HCT116 (cell line): ENCODE measurements around the gene ICOS. TPM values are rescaled to one million over a fixed set of nuclear protein-coding genes. Genes with fewer than 3 reads are reported as not detected.

ENCODE experiments used
- ATAC-seq: fragments of 200-7000 bp; cut with Tn5 transposase; 2 replicates; pipeline ENCODE4 v1.9.1; 2020; ENCODE audit warnings: mild to moderate bottlenecking, moderate library complexity
- BruUV-seq: library from RNA; stranded (reverse); fragments of 400-500 nt; replicated peaks from 2 replicates; lab custom pipeline; 2021; lab: Mats Ljungman, UMichigan
- CTCF ChIA-PET: fragments of 300-600 bp; sonication (Branson Sonifier 250); formaldehyde crosslinking; loops from one replicate; lab custom pipeline; 2021; ENCODE audit warnings: antibody characterized with exemption; lab: Charles Lee
- POLR2A ChIA-PET: fragments of 300-600, 350-600 bp; sonication (Branson Sonifier 250); formaldehyde crosslinking; loops from one replicate; lab custom pipeline; 2021; ENCODE audit warnings: antibody characterized with exemption; lab: Charles Lee
- RAD21 ChIA-PET, 2 experiments: fragments of 300-600 bp; sonication (Branson Sonifier 250); formaldehyde crosslinking; loops; one replicate each; lab custom pipeline; 2023; ENCODE audit warnings: low total read pairs in 2 of 2; ENCODE audit not compliant: uncharacterized antibody in 2 of 2, unreplicated experiment in 2 of 2, low non-redundant PET in 1 of 2; lab: Charles Lee
- DNase-seq: peaks from one replicate; pipeline ENCODE4 v3.0.0-alpha.2; 2010; ENCODE audit warnings: low read depth, low spot score
- H2AFZ ChIP-seq: fragments of 200-600 bp; shearing (Covaris generic), sonication (generic); 2 replicates; pipeline ENCODE4 v1.6.1; 2017; ENCODE audit warnings: low read depth, mixed run types, mixed read lengths, antibody characterized with exemption, low read length; ENCODE audit not compliant: poor library complexity, severe bottlenecking
- H3K27ac ChIP-seq: 2 replicates; pipeline ENCODE4 v1.5.1; 2012; ENCODE audit warnings: low read depth, low read length
- H3K27me3 ChIP-seq: fragments of 200-600 bp; sonication (generic); 2 replicates; pipeline ENCODE4 v1.6.1; 2016; ENCODE audit warnings: mixed run types, low read length, mixed read lengths; ENCODE audit not compliant: insufficient read depth
- H3K36me3 ChIP-seq, 2 experiments: fragments of 200-500 bp in 1 of 2; fragments of 200-600 bp in 1 of 2; sonication (Bioruptor generic) in 1 of 2; sonication (generic) in 1 of 2; 2 replicates each; pipeline versions ENCODE4 v1.5.1 to v1.6.1; 2014 to 2016; ENCODE audit warnings: low read length in 2 of 2, inconsistent platforms in 1 of 2, mixed read lengths in 1 of 2, mixed run types in 1 of 2; ENCODE audit not compliant: insufficient read depth in 2 of 2, control insufficient read depth in 1 of 2
- H3K4me1 ChIP-seq, 2 experiments: fragments of 200-600 bp in 1 of 2; sonication (generic) in 1 of 2; 2 replicates each; pipeline versions ENCODE4 v1.5.1 to v1.6.1; 2012 to 2017; ENCODE audit warnings: low read length in 2 of 2, inconsistent platforms in 1 of 2, mild to moderate bottlenecking in 1 of 2, mixed read lengths in 1 of 2, mixed run types in 1 of 2, moderate library complexity in 1 of 2; ENCODE audit not compliant: insufficient read depth in 2 of 2, control insufficient read depth in 1 of 2
- H3K4me2 ChIP-seq: fragments of 200-600 bp; sonication (generic); 2 replicates; pipeline ENCODE4 v1.6.1; 2017; ENCODE audit warnings: mixed run types, low read length, mixed read lengths
- H3K4me3 ChIP-seq, 2 experiments: fragments of 200-600 bp in 1 of 2; sonication (generic) in 1 of 2; replicated peaks in 1 of 2; 2 replicates each; pipeline ENCODE4 v1.5.1; 2011 to 2016; ENCODE audit warnings: low read length in 2 of 2, control low read depth in 1 of 2, low read depth in 1 of 2, mild to moderate bottlenecking in 1 of 2, mixed read lengths in 1 of 2, mixed run types in 1 of 2
- H3K79me2 ChIP-seq: fragments of 200-600 bp; sonication (generic); 2 replicates; pipeline ENCODE4 v1.6.1; 2017; ENCODE audit warnings: mild to moderate bottlenecking, mixed run types, low read length, moderate library complexity, mixed read lengths; ENCODE audit not compliant: insufficient read depth
- H3K9ac ChIP-seq: fragments of 200-600 bp; sonication (generic); 2 replicates; pipeline ENCODE4 v1.6.1; 2016; ENCODE audit warnings: low read length, mixed read lengths
- H3K9me2 ChIP-seq: fragments of 200-600 bp; sonication (generic), shearing (Covaris generic); 2 replicates; pipeline ENCODE4 v1.6.1; 2017; ENCODE audit warnings: mixed run types, mild to moderate bottlenecking, moderate library complexity; ENCODE audit not compliant: insufficient read depth
- H3K9me3 ChIP-seq, 2 experiments: fragments of 200-500 bp in 1 of 2; fragments of 200-600 bp in 1 of 2; sonication (Bioruptor generic) in 1 of 2; sonication (generic) in 1 of 2; 2 replicates each; pipeline ENCODE4 v1.6.1; 2014 to 2017; ENCODE audit warnings: low read length in 2 of 2, mixed read lengths in 2 of 2, inconsistent platforms in 1 of 2, low read depth in 1 of 2, mild to moderate bottlenecking in 1 of 2, mixed run types in 1 of 2, moderate library complexity in 1 of 2; ENCODE audit not compliant: control insufficient read depth in 1 of 2, insufficient read depth in 1 of 2
- H4K20me1 ChIP-seq: fragments of 200-600 bp; sonication (generic), shearing (Covaris generic); 2 replicates; pipeline ENCODE4 v1.6.1; 2017; ENCODE audit warnings: mixed run types, mild to moderate bottlenecking, moderate library complexity; ENCODE audit not compliant: insufficient read depth
- ATF3 ChIP-seq: IDR thresholded peaks from 2 replicates; pipeline ENCODE4 v1.6.1; 2012
- CBX3 ChIP-seq: IDR thresholded peaks from 2 replicates; pipeline ENCODE4 v1.6.1; 2012; ENCODE audit warnings: low read depth
- EGR1 ChIP-seq: IDR thresholded peaks from 2 replicates; pipeline ENCODE4 v1.6.1; 2012; ENCODE audit warnings: low read depth
- ELF1 ChIP-seq: IDR thresholded peaks from 2 replicates; pipeline ENCODE4 v1.6.1; 2012; ENCODE audit warnings: low read depth, borderline replicate concordance
- EZH2phosphoT487 ChIP-seq: fragments of 200-600 bp; IDR thresholded peaks from 2 replicates; pipeline ENCODE4 v1.6.1; 2018; ENCODE audit warnings: antibody characterized with exemption, borderline replicate concordance
- FOSL1 ChIP-seq: IDR thresholded peaks from 2 replicates; pipeline ENCODE4 v1.6.1; 2012; ENCODE audit warnings: low read depth
- JUND ChIP-seq: IDR thresholded peaks from 2 replicates; pipeline ENCODE4 v1.6.1; 2012
- MAX ChIP-seq: IDR thresholded peaks from 2 replicates; pipeline ENCODE4 v1.6.1; 2012
- POLR2A ChIP-seq: IDR thresholded peaks from 2 replicates; pipeline ENCODE4 v1.7.0; 2011; ENCODE audit warnings: borderline replicate concordance; ENCODE audit not compliant: insufficient read depth, insufficient read length; ENCODE audit errors: extremely low read depth
- POLR2AphosphoS5 ChIP-seq: IDR thresholded peaks from 2 replicates; pipeline ENCODE4 v1.6.1; 2011; ENCODE audit warnings: mild to moderate bottlenecking, low read depth, low read length, moderate library complexity
- REST ChIP-seq: IDR thresholded peaks from 2 replicates; pipeline ENCODE4 v1.6.1; 2012; ENCODE audit warnings: low read depth
- SIN3A ChIP-seq: IDR thresholded peaks from 2 replicates; pipeline ENCODE4 v1.6.1; 2012; ENCODE audit warnings: low read depth
- SRF ChIP-seq: IDR thresholded peaks from 2 replicates; pipeline ENCODE4 v1.6.1; 2012; ENCODE audit warnings: low read depth
- TCF7L2 ChIP-seq: IDR thresholded peaks from 2 replicates; pipeline ENCODE4 v1.7.0; 2011; ENCODE audit warnings: borderline replicate concordance, inconsistent platforms; ENCODE audit not compliant: insufficient read depth, insufficient read length; ENCODE audit errors: extremely low read depth
- ZBTB33 ChIP-seq: IDR thresholded peaks from 2 replicates; pipeline ENCODE4 v1.6.1; 2011; ENCODE audit warnings: mild to moderate bottlenecking, low read length, moderate library complexity; ENCODE audit not compliant: insufficient replicate concordance; ENCODE audit errors: extremely low read depth
- ZFX ChIP-seq: fragments of 450-650 bp; IDR thresholded peaks from 2 replicates; pipeline ENCODE4 v1.6.1; 2017
- intact Hi-C: fragments of 100-400 bp; cut with micrococcal nuclease; formaldehyde crosslinking; loops from 2 replicates; pipeline ENCODE4 v1.10.0; 2022
- total RNA-seq: library from RNA; stranded (reverse); gene quantifications from one replicate; pipeline ENCODE4 v1.2.1, GENCODE V29; 2021; ENCODE audit not compliant: unreplicated experiment

The ICOS gene
- total RNA-seq, 1 experiment from 2014 or later, result not detected

GRCh38 chr2:203994735-203995134 is 58.2 kb downstream of the ICOS start:
- no peak for ATAC-seq
- H3K9ac ChIP-seq, result no peak overlapping the region
- H3K9me2 ChIP-seq, result no peaks in the 10 kb centered on the region
- no peak for DNase-seq
- H3K9me3 ChIP-seq, result no peaks in the 10 kb centered on the region
- H3K4me2 ChIP-seq, result no peak overlapping the region
- no peak overlapping the region for H3K4me3 ChIP-seq
- no peaks in the 10 kb centered on the region for H4K20me1 ChIP-seq
- H3K27ac ChIP-seq, result no peak overlapping the region
- intact Hi-C loops, result no loop called here
- RAD21 ChIA-PET, result no interaction called here
- CTCF ChIA-PET, result no interaction called here
- no peaks in the 10 kb centered on the region for H3K79me2 ChIP-seq
- POLR2A ChIA-PET, result no interaction called here
- TF ChIP-seq JUND (no peak), MAX (no peak), POLR2AphosphoS5 (no peak), EZH2phosphoT487 (no peak), POLR2A (no peak), CBX3 (no peak)
- no peaks in the 10 kb centered on the region for H3K36me3 ChIP-seq
- peaks cover 17% of the 10 kb centered on the region for H3K27me3 ChIP-seq
- no peak overlapping the region for H2AFZ ChIP-seq
- no peaks in the 10 kb centered on the region for H3K4me1 ChIP-seq
- no TSS peak for BruUV-seq

- Histone ChIP-seq H3K79me2 (no peaks in the 10 kb centered on the region), H3K9me3 (no peaks in the 10 kb centered on the region), H3K4me2 (no peak overlapping the region), H3K9ac (no peak overlapping the region), H3K27ac (no peak overlapping the region), H3K4me3 (no peak overlapping the region), H3K36me3 (no peaks in the 10 kb centered on the region), H3K27me3 (peaks cover 18% of the 10 kb centered on the region), H3K9me2 (no peaks in the 10 kb centered on the region), H4K20me1 (no peaks in the 10 kb centered on the region), H2AFZ (no peak overlapping the region), H3K4me1 (no peaks in the 10 kb centered on the region)
- ChIA-PET POLR2A (no interaction called here), RAD21 (no interaction called here), CTCF (no interaction called here)
- ATAC-seq (no peak), DNase-seq (no peak)
- BruUV-seq, result no TSS peak
- intact Hi-C loops, result no loop called here
- TF ChIP-seq SRF (no peak), ZFX (no peak), ATF3 (no peak), FOSL1 (no peak), SIN3A (no peak), EGR1 (no peak), MAX (no peak), ZBTB33 (no peak), JUND (no peak), TCF7L2 (no peak), REST (no peak), ELF1 (no peak)
Observed at GRCh38 chr2:203996692-203997091, 60.1 kb downstream of the ICOS start.
